GM18868 (cell line): ENCODE measurements around the gene C1orf198.

ENCODE experiments used
- ATAC-seq: cut with Tn5 transposase; IDR thresholded peaks from one replicate; pipeline ENCODE4 v1.9.1; 2021; ENCODE audit warnings: mild to moderate bottlenecking, moderate library complexity; ENCODE audit not compliant: unreplicated experiment

C1orf198 gene

DNA sequence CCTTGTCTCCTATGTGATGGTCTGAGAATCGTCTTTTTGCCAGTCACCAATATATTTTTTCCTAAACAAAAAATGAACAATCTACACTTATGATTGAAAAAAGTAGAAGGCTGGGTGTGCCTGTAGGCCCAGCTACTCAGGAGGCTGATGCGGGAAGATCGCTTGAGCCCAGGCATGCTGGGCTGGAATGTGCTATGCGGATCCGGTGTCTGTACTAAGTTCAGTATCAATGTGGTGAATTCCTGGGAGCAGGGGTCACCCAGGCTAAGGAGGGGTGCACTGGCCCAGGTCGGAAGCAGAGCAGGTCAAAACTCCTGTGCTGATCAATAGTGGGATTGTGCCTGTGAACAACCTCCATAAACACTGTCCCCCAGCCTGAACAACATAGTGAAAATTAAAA is 25.7 kb upstream of the C1orf198 start:
- ATAC-seq: no peak

DNA sequence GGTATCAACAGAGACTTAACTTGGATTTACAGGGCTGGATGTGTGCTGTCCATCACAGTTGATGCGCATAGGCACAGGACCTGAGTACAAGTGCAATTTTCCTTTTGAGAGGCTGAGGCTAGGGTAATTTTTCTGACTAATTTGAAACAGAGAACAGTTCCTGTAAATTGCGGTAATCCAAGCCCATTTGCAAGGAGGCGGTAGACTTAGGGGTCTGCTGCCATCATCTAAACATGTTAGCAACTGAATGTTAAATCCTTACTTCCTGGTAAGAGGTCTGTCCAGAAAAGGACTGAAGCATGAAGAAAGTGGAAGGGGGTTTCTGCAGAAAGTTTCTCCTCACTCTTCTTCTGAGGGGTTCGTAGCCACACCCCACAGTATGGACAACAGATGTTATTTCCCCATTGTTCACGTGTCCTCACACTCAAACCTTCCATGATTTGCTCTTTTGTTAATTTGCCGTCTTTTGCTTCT is 23.7 kb upstream of the C1orf198 start:
- peak; percentile 84 for ATAC-seq

DNA sequence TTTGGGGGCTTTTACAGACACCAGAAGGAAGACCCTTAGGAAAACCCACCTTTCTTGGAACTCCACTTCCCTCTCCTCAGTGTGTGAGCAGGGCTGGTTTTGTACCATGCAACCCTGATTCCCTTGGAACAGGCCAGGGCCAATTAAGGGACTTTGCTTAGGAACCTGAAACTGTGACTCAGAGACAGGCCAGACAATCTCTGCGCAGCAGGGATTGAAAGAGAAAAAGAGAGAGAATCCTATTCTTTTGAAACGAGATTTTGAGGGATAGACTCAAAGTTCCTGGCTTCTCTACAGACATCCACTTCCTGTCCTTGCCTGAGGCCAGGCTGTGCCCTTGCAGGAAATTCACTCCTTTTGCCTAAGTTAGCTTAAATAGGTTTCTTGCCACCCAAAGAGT is 23.1 kb upstream of the C1orf198 start:
- no peak for ATAC-seq

DNA sequence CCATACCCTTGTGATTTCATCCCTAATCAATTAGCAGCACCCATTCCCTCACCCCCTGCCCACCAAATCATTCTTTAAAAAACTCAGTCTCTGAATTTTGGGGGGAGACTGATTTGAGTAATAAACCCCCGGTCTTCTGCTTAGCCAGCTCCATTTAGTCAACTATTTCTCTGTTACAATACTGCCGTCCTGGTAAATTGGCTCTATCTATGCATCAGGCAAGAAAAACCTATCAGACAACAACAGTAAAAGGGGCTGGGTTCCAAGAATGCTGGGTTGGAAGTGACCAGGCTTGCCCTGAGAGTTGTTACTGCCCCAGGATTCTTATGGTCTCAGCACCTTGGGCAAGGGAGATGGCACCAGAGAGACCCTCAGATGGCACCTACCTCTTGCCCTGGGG is 16.3 kb upstream of the C1orf198 start:
- ATAC-seq: no peak

DNA sequence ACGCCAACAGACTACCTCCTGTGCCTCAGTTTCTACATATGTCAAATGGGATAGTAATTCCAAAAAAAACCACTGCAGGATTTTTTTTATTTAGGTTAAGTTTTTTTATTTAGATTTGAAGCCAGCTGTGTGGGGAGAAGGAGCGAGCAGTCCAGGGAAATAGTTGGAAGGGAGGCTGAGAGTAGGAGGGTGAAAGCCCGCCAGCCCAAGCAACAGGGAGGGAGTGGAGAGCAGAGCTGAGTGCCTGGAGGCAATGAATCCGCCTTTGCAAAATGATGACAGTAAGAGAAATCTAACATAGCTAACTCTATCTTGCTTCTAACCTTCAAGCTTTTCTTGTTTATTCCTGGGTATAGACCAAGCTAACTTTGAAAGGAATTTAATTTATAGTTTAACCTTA is 15.6 kb upstream of the C1orf198 start:
- ATAC-seq: no peak

DNA sequence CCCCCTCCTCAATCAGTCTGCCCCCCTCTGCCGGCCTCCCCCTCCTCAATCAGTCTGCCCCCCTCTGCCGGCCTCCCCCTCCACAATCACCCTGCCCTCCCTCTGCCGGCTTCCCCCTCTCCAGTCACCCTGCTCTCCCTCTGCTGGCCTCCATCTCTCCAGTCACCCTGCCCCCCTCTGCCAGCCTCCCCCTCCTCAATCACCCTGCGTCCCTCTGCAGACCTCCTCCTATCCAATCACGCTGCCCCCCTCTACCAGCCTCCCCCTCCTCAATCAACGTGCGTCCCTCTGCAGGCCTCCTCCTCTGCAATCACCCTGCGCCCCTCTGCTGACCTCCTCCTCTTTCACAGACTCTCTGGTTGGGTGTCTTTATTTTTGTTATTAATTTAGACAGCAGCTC is 11.5 kb upstream of the C1orf198 start:
- ATAC-seq: no peak

DNA sequence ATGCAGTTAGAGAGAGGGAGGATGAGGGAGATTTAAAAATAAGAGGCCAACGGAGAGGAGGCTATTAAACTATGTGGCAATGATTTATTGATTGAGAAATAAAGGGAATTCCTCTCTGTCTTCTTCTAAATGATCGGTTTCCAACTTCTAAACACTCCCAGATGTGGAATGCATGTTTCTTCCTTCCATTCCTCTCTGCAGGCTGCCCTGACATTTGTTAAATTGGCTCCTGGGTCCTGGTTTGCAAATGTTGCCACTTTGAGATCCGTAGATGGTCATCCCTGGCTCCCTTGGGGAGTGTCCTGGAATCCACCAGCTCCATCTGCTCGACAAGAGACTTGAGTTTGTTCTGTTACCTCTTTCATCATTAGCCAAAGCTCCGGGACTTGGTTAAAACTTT is 10.3 kb upstream of the C1orf198 start:
- no peak for ATAC-seq

DNA sequence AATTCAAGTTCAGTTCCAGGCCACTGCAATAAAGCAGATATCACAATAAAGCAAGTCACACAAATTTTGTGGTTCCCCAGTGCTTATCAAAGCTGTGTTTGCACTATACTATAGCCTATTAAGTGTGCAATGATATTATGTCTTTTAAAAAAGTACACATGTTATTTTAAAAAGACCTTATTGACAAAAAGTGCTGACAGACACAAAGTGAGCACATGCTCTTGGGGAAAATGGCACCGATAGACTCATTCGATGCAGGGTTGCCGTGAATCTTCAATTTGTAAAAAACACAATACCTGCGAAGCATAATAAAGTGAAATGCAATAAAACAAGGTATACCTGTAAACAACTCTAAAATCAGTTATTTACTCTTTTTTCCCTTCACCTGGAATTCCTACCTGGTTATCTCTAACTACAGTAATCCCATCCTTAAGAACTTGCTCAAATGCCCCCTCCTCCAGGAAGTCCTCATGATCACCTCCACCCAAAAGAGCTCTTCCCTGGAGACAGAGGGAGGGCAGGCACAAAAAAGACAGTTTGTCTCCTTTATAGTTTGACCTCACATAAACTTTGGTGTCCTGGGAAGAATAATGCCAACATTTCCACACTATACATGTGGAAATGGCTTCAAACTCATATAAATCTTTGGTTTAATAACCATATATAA is 9.7 kb upstream of the C1orf198 start:
- no peak for ATAC-seq

DNA sequence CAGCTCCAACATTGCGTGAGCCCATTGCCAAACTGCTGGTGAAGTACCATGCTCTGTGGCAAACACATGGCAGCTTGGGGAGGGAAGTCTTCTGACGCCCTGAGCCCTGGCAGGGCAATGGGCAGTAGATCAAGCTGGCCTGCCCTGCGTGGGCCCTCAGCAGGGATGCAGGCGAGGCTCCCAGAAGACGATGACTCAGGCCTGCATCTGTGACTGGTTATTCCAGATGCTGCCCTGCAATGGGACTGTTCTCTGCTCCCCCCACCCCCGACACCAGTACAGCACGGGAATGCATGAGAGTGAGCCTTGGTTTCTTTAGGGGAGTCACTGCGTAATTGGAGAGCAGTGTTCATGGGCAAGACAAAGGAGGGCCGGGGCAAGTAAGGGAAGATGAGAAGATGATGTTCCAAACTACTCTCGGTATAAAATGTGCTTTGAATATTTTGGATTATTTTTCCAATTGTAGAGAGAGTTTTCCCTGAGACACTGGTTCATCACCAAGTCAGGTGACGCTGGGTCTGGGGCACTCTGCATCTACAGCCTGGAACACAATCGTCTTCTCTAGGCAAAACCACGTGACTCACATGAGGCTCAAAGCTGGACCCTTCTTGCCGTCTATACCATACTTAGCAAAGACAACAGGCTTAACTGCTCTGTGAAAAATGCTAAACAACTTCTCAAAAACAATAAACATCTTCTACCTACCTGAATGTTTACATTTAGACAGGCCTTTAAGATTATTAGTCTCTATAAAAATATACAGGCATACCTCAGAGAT is 9.0 kb upstream of the C1orf198 start:
- no peak for ATAC-seq

DNA sequence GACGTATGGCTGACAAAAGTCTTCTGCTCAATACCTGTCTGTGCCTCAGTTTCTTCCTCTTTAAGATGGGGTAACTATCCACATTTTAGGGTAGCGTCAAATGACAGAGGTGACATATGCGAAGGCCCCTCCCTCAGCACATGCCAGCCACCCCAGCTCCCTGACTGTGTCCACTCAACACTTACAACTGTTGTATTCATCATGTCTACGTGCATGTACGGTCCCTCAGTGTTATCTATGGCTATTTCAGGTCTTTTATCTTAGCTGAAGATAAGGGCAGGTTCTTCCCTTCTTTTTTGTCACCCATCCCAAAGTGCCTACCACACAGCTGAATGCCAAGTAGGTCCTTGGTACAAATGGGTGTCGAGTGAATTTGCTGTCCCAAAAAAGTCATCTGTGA is 8.3 kb upstream of the C1orf198 start:
- no peak for ATAC-seq

DNA sequence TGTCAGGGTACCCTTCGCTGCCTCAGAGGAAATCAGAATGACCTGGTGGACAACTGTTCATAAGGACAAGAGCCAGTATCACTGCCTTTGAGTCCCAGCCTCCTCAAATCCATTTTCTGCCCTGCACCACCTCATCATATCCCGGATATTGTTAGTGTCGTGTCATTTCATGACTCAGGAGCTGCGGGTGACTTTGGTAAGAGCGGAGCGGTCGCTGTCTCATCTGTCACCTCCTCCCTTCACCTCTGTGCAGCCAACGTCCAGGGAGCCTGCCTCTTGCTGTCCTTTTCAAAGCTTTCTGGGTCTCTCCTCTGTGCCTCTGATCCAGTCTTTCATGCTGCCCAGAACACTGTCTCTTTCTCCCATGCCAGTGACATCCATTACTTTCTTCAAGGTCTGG is 7.0 kb upstream of the C1orf198 start:
- no peak for ATAC-seq

DNA sequence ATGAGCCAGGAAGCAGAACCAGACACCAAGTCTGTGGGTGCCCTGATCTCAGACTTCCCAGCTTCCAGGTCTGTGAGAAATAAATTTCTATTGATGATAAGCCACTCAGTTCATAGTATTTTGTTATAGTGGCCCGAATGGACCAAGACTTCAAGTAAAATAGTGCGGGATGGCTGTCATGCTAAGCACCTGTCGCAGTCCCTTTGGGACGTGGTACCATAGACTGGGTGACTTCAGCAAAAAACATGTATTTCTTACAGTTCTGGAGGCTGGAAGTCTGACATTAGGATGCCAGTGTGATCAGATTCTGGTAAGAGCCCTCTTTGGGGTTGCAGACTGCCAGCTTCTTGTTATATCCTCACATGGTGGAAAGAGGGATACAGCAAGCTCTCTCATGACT is 2.6 kb upstream of the C1orf198 start:
- ATAC-seq: no peak

DNA sequence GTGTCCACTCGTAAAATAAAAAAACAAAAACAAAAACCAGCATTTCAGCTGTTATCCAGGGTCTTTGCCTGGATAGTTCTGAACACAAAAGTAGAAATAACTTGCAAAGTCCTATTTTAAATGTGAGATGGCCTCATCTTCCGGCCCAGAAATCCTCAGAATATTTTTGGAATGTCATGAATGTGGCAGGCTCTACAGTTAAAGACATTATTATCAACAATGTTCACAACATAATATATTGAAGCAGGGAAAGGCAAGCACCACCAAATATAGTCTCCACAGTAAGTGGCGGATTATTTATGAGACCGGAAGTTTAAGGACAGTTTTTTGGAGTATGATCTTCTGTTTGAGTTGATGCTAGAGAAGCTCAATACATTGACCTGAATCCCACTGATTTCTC is 1.2 kb upstream of the C1orf198 start:
- no peak for ATAC-seq

DNA sequence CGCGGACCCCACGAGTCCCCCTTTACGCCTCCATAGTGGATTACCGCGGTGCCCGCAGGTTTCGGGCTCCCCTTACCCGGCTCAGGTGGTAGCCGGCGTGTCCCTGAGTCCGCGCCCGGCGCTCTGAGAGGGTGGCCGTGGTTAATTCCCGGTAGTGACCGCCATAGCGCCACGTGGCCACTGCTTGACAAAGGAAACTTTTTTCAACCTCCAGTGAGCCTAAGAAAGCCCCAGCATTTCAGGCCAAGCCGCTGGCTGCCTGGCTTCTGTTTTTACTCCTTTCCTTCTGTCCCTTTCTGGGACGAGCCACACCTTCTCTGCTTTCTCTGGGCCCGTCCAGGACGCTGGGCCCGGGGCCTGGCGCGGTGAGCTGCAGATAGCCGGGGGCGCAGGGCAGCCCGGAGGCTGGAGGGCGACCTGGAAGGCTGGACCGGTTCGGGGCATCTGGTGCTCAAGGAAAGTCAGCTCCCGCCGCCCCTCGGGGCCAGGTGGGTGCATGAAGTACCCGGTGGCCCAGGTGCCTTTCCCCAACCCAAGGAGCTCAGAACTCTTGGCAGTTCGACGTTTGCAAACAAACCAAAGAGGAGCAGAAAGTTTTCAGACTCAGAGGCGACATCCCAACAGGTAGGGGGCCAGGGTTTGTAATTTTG is 540 bp upstream of the C1orf198 start:
- ATAC-seq: peak; percentile 35

DNA sequence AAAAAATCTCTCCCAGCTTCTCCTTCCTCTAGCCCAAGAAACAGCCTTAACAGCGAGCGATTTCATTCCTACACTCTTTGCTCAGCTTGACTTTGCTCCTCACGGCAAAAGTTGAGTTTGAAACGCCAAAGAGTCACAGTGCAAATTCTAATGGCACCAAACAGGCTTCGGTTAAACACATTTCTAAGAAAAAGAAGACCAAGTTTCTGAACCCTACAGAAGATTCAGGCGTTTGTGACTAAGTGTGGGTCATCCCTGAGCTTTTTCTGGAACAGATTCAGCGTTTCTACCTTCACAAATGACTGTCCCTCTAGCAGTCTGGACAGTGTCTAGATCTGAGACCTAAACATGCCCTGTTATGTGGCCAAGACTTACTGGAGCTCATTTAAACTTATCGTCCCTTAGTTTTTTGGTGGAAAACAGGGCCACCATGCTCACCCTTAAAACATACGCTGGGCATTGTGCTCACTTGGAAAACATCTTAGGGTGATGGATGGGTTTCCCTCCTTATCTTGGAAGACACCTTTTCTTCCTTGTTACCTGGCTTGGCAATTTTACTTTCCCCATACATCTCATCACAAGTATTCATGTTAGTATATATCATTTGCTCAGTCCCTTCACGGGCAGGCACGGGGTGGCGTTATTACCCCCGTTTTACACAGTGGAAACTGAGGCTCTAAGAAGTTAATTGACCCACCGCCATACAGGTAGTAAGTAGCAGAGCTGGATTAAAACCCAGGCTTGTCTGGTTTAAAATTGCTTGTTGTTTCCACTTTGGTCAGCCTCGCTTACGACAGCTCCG is 1.0 kb downstream of the C1orf198 start:
- no peak for ATAC-seq

DNA sequence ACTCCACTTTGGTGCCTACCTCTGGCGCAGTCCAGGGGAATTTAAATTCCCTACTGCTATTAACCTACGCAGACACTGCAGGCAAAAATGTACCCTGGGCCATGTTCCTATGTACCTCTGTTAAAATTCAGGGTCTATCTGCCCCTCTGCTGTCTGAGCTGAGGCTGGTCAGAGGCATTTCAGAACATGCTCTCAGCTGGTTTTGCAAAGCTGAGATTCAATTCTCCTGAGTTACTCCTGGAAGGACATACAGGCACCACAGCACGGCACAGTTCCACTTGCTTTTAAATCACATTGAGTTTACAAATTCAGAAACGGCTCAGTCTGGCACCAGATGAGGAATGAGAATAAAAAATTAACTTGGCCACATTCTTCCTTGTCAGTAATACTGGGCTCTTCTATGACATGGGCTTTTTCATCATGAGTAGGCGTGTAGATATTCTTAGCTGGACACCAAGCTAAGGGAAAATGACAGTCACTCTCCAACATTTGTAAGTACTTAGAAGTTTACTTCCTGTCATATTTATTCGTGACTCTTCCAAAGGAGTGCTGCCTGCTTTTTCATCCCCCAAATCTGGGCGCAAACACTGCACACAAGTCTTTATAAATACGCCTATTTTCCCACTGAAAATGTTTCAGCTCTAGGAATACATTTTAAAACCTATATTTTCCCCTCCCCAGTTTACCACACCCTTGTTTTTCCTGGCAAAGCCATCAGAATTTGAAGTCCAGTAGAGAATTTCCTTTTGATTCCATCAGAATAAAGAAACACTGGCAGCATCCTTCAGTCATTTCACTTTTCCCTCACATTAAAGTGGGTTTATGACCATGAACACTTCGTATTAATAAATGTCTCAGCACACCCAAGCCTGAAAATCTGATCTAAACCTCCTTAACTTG is 1.9 kb downstream of the C1orf198 start:
- ATAC-seq: no peak

DNA sequence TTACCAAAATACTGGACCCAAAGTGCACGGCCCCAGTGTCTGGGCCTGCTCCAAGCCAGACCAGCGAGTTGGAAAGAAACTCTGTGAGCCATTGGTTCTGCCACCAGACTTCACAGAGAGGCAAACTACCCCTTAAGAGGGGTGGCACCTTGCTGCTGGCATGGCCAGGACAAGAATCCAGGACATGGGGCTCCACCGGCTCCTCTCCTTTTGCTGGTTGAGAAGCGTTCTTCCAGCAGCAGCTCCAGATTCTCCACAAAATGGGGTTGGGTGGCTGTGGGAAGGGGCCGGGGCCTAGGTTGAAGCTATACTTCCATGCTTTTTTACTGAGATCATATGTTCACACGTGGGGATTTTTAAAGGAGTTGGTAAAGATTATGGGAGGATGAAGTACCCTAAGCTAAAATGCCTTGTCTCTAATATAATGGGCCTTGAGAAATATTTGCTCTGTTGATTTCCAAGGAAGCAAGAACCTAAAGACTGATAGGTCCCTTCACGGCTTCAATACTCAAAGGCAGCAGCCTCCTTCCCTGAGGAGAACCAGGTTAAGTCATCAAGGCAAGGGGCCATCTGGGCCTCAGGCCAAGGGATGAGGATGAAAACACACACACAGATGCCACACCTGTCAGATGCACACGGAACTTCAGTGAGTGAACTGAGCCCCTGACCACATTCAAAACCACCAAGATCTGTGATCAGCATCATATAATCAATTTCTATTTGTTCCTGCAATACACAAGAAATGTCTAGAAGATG is 3.1 kb downstream of the C1orf198 start:
- ATAC-seq: no peak

DNA sequence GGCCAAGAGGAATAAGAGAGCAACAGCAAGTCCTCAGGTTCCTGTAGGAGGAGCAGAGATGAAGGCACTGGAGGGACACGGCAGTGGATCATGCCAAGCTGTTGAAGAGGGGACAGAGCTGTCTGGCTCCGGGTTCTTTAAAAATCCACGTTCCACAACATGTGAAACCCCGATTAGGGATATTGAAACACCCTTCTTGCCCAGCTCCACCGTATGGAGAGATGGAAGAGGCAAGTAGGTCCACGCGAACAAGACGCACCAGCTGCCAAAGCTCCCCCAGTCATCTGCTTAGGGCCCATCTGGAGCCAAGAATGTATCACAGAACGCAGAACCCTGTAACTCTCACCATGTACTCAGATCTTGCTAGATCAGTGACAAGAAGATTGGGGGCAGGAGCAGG is 3.9 kb downstream of the C1orf198 start:
- no peak for ATAC-seq

DNA sequence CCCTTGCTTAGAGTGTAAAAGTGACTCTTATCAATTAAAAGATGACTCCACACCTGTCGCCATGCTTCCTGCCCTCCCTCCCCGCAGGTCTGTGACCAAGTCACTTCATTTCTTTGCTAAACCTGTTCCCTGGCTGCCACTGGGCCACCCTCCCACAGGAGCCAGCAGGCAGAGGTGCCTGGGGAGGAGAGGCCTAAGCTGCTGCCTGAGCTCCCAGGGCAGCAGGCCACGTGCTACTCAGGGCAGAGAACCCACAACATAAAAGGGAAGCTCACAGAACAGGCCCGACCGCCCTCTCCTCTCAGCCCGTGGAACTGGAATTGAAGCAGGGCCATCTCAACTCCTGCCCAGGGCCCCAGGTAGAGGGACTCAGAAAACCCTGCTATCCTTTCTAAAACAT is 4.9 kb downstream of the C1orf198 start:
- no peak for ATAC-seq
